SK-N-SH (cell line): Measurements from ENCODE around the gene GALNT5. TPM values are rescaled to one million over a fixed set of nuclear protein-coding genes. Genes with fewer than 3 reads are reported as not detected.

Experiments used
- CTCF ChIA-PET: fragments of 300-600, 350-600 bp; formaldehyde crosslinking; extraction: SDS; loops from one replicate; lab custom pipeline; 2021; lab: Yijun Ruan, JAX
- POLR2A ChIA-PET: fragments of 350-600 bp; sonication (Branson Sonifier 250); formaldehyde crosslinking; extraction: SDS; loops from one replicate; lab custom pipeline; 2020; ENCODE audit warnings: antibody characterized with exemption, inconsistent platforms; lab: Yijun Ruan, JAX
- DNase-seq: peaks from one replicate; pipeline ENCODE4 v3.0.0; 2012
- H2AFZ ChIP-seq: fragments of 200-600 bp; sonication (generic); 2 replicates; pipeline ENCODE4 v1.8.1; 2016; ENCODE audit warnings: antibody characterized with exemption, mild to moderate bottlenecking, low read depth
- H3F3A ChIP-seq: fragments of 200-600 bp; sonication (generic); replicated peaks from 2 replicates; pipeline ENCODE3; 2016; ENCODE audit warnings: antibody characterized with exemption, mild to moderate bottlenecking; ENCODE audit not compliant: insufficient read depth
- H3K27ac ChIP-seq, 2 experiments: fragments of 200-500 bp in 1 of 2; fragments of 200-600 bp in 1 of 2; sonication (Bioruptor generic) in 1 of 2; sonication (generic), shearing (Covaris generic) in 1 of 2; 2 replicates each; pipeline versions ENCODE4 v1.5.1 to v1.6.1; 2014 to 2016; ENCODE audit warnings: low read depth in 2 of 2, inconsistent platforms in 1 of 2, low read length in 1 of 2, mild to moderate bottlenecking in 1 of 2, mixed read lengths in 1 of 2
- H3K27me3 ChIP-seq: fragments of 200-600 bp; sonication (generic), shearing (Covaris generic); 2 replicates; pipeline ENCODE4 v1.6.1; 2016; ENCODE audit warnings: mixed run types; ENCODE audit not compliant: insufficient read depth
- H3K36me3 ChIP-seq, 2 experiments: fragments of 200-500 bp in 1 of 2; fragments of 200-600 bp in 1 of 2; sonication (Bioruptor generic) in 1 of 2; sonication (generic) in 1 of 2; replicated peaks in 1 of 2; 2 replicates each; pipeline versions ENCODE3 to v1.5.1; 2014 to 2016; ENCODE audit warnings: low read length in 1 of 2, mild to moderate bottlenecking in 1 of 2; ENCODE audit not compliant: insufficient read depth in 2 of 2, control insufficient read depth in 1 of 2
- H3K4me1 ChIP-seq, 2 experiments: fragments of 200-500 bp in 1 of 2; fragments of 200-600 bp in 1 of 2; sonication (Bioruptor generic) in 1 of 2; sonication (generic), shearing (Covaris generic) in 1 of 2; 2 replicates each; pipeline versions ENCODE4 v1.5.1 to v1.6.1; 2014 to 2016; ENCODE audit warnings: low read depth in 1 of 2, low read length in 1 of 2, mixed run types in 1 of 2; ENCODE audit not compliant: insufficient read depth in 2 of 2, control insufficient read depth in 1 of 2
- H3K4me2 ChIP-seq: fragments of 200-600 bp; sonication (generic), shearing (Covaris generic); 2 replicates; pipeline ENCODE4 v1.6.1; 2017; ENCODE audit warnings: mixed run types
- H3K4me3 ChIP-seq, 2 experiments: fragments of 200-500 bp in 1 of 2; fragments of 200-600 bp in 1 of 2; sonication (Bioruptor generic) in 1 of 2; sonication (generic), shearing (Covaris generic) in 1 of 2; 2 replicates each; pipeline versions ENCODE4 v1.5.1 to v1.8.1; 2014 to 2016; ENCODE audit warnings: low read depth in 2 of 2, inconsistent platforms in 1 of 2, low read length in 1 of 2, mild to moderate bottlenecking in 1 of 2, mixed read lengths in 1 of 2, moderate library complexity in 1 of 2
- H3K79me2 ChIP-seq: fragments of 200-600 bp; sonication (generic); 2 replicates; pipeline ENCODE4 v1.8.1; 2017; ENCODE audit warnings: mild to moderate bottlenecking; ENCODE audit not compliant: insufficient read depth
- H3K9ac ChIP-seq: fragments of 200-600 bp; sonication (generic); 2 replicates; pipeline ENCODE4 v1.6.1; 2017; ENCODE audit warnings: mixed run types
- H3K9me2 ChIP-seq: fragments of 200-600 bp; sonication (generic); 2 replicates; pipeline ENCODE4 v1.6.1; 2017; ENCODE audit warnings: mixed run types
- H3K9me3 ChIP-seq: fragments of 200-600 bp; sonication (generic); 2 replicates; pipeline ENCODE4 v1.6.1; 2017; ENCODE audit warnings: mixed run types, mild to moderate bottlenecking, moderate library complexity
- H4K20me1 ChIP-seq: fragments of 200-600 bp; sonication (generic); 2 replicates; pipeline ENCODE4 v1.6.1; 2017; ENCODE audit warnings: mild to moderate bottlenecking, mixed run types; ENCODE audit not compliant: insufficient read depth
- CHD2 ChIP-seq: fragments of 150-350 bp; IDR thresholded peaks from 2 replicates; pipeline ENCODE4 v1.6.1; 2018; ENCODE audit warnings: low read length; ENCODE audit not compliant: partially characterized antibody
- ELF1 ChIP-seq: IDR thresholded peaks from 2 replicates; pipeline ENCODE4 v1.4.0; 2012
- EP300 ChIP-seq, 2 experiments: IDR thresholded peaks; 2 replicates each; pipeline versions ENCODE4 v1.4.0 to v1.6.1; 2012; ENCODE audit warnings: borderline replicate concordance in 1 of 2, low read depth in 1 of 2, low read length in 1 of 2
- FOSL2 ChIP-seq: IDR thresholded peaks from 2 replicates; pipeline ENCODE4 v1.4.0; 2012; ENCODE audit warnings: low read depth, mild to moderate bottlenecking, moderate library complexity, borderline replicate concordance
- FOXM1 ChIP-seq: IDR thresholded peaks from 2 replicates; pipeline ENCODE4 v1.4.0; 2012; ENCODE audit warnings: low read depth, mild to moderate bottlenecking
- GATA2 ChIP-seq: sonication (generic); formaldehyde crosslinking; IDR thresholded peaks from 2 replicates; pipeline ENCODE4 v1.5.0; 2020; ENCODE audit warnings: mild to moderate bottlenecking, missing genetic modification reagents
- JUND ChIP-seq: IDR thresholded peaks from 2 replicates; pipeline ENCODE4 v1.4.0; 2012
- MEF2A ChIP-seq: IDR thresholded peaks from 2 replicates; pipeline ENCODE4 v1.4.0; 2012; ENCODE audit warnings: low read depth, borderline replicate concordance
- MXI1 ChIP-seq: IDR thresholded peaks from 2 replicates; pipeline ENCODE4 v1.6.1; 2012; ENCODE audit warnings: mild to moderate bottlenecking, low read depth, low read length, improper control_type of control experiment
- NFIC ChIP-seq: IDR thresholded peaks from 2 replicates; pipeline ENCODE4 v1.4.0; 2012; ENCODE audit warnings: borderline replicate concordance
- RFX5 ChIP-seq: IDR thresholded peaks from 2 replicates; pipeline ENCODE4 v1.6.1; 2012; ENCODE audit warnings: mild to moderate bottlenecking, improper control_type of control experiment, low read length
- RXRA ChIP-seq: IDR thresholded peaks from 2 replicates; pipeline ENCODE4 v1.4.0; 2012; ENCODE audit warnings: low read depth, mild to moderate bottlenecking, borderline replicate concordance
- TAF1 ChIP-seq: IDR thresholded peaks from 2 replicates; pipeline ENCODE4 v1.6.1; 2012; ENCODE audit warnings: low read depth, mild to moderate bottlenecking, low read length, moderate library complexity, borderline replicate concordance
- TCF12 ChIP-seq: IDR thresholded peaks from 2 replicates; pipeline ENCODE4 v1.4.0; 2012
- WGBS: methylation state at CpG from one replicate; pipeline ENCODE4 v1.1.6; 2017; ENCODE audit warnings: low lambda C conversion rate; 5-methylcytosine and 5-hydroxymethylcytosine counted together
- polyA plus RNA-seq, 3 experiments: library from polyadenylated mRNA; depleted of rRNA; stranded (reverse); fragments of >200 nt; gene quantifications; 2 replicates each; pipeline ENCODE4 v1.2.3, GENCODE V29; 2012
- TF ChIP-seq, protein P1 (sequence below): IDR thresholded peaks from 2 replicates; pipeline ENCODE4 v1.4.0; 2012; ENCODE audit warnings: low read depth, borderline replicate concordance
- TF ChIP-seq, protein P2 (sequence below): IDR thresholded peaks from 2 replicates; pipeline ENCODE4 v1.4.0; 2012; ENCODE audit warnings: low read depth, borderline replicate concordance
- TF ChIP-seq, protein P3 (sequence below): fragments of 150-350 bp; IDR thresholded peaks from 2 replicates; pipeline ENCODE4 v1.6.1; 2016; ENCODE audit warnings: mild to moderate bottlenecking, low read depth, low read length
- TF ChIP-seq, protein P4 (sequence below): IDR thresholded peaks from 2 replicates; pipeline ENCODE4; 2012
- TF ChIP-seq, protein P5 (sequence below): IDR thresholded peaks from 2 replicates; pipeline ENCODE4 v1.4.0; 2012; ENCODE audit warnings: low read depth

GALNT5 gene
- polyA plus RNA-seq, 1 of the 3 experiments (the other 2 are of a cell fraction) = 10.4 TPM

DNA sequence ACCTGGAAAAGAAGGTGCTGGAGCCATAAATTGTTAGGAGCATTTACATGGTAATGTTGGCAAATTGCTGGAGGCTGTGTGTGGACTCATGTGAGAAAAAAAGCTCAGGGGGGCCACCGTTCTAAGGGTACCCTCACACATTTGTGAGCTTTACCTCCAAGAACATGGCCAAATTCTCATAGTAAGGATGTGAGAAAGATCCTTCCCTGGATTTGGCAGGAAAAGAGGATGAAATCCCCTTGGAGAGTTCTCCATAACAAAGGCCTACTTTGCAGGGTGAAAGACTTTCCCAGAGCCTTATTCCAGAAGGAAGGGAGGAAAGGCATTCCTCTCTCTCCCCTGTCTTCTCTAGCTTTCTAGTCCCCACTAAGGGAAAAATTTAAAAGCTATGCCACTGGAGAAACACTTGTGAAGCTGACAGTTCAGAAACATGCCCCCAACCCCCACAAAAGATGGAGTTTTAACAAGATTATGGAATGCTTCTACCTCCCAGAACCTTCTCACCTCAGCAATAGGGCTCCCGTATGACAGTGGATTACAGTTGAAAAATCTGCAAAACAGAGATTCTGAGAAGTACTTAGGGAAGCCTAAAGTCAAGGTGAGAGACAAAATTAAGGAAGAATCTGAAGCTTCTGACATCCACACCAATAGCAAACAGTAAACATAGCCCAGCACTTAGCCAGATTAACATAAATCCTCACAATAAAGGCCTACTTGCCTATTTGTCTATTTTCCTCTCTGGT is 88.3 kb downstream of the GALNT5 start:
- H4K20me1 ChIP-seq = no peaks in the 10 kb centered on the region
- H3K9me2 ChIP-seq = no peaks in the 10 kb centered on the region
- TF ChIP-seq CHD2 = no peak
- TF ChIP-seq, protein P1, sequence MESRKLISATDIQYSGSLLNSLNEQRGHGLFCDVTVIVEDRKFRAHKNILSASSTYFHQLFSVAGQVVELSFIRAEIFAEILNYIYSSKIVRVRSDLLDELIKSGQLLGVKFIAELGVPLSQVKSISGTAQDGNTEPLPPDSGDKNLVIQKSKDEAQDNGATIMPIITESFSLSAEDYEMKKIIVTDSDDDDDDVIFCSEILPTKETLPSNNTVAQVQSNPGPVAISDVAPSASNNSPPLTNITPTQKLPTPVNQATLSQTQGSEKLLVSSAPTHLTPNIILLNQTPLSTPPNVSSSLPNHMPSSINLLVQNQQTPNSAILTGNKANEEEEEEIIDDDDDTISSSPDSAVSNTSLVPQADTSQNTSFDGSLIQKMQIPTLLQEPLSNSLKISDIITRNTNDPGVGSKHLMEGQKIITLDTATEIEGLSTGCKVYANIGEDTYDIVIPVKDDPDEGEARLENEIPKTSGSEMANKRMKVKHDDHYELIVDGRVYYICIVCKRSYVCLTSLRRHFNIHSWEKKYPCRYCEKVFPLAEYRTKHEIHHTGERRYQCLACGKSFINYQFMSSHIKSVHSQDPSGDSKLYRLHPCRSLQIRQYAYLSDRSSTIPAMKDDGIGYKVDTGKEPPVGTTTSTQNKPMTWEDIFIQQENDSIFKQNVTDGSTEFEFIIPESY = no peak
- no peak for TF ChIP-seq RFX5
- TF ChIP-seq, protein P2, sequence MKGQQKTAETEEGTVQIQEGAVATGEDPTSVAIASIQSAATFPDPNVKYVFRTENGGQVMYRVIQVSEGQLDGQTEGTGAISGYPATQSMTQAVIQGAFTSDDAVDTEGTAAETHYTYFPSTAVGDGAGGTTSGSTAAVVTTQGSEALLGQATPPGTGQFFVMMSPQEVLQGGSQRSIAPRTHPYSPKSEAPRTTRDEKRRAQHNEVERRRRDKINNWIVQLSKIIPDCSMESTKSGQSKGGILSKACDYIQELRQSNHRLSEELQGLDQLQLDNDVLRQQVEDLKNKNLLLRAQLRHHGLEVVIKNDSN = no peak
- TF ChIP-seq FOSL2 = no peak
- TF ChIP-seq TAF1 = no peak
- no peak overlapping the region for H3K9ac ChIP-seq
- no peak overlapping the region for H3K4me2 ChIP-seq
- peaks cover 6% of the 10 kb centered on the region for H3F3A ChIP-seq
- H3K27ac ChIP-seq = no peak overlapping the region
- H3K4me1 ChIP-seq = no peaks in the 10 kb centered on the region
- H3K79me2 ChIP-seq = no peaks in the 10 kb centered on the region
- no peaks in the 10 kb centered on the region for H3K36me3 ChIP-seq
- ChIA-PET POLR2A (no interaction called here), CTCF (interaction anchor here (0.6 to 4.7 kb wide), 4 partner anchors 10 to 45 kb away, joined by 3 to 33 read pairs (median 6); no protein-coding TSS in a partner anchor)
- 4% methylated on average over 2 of the region's 2 CpGs for WGBS
- H3K27me3 ChIP-seq = no peaks in the 10 kb centered on the region
- H3K9me3 ChIP-seq = no peaks in the 10 kb centered on the region
- no peak overlapping the region for H2AFZ ChIP-seq
- DNase-seq = no peak
- H3K4me3 ChIP-seq = no peak overlapping the region

DNA sequence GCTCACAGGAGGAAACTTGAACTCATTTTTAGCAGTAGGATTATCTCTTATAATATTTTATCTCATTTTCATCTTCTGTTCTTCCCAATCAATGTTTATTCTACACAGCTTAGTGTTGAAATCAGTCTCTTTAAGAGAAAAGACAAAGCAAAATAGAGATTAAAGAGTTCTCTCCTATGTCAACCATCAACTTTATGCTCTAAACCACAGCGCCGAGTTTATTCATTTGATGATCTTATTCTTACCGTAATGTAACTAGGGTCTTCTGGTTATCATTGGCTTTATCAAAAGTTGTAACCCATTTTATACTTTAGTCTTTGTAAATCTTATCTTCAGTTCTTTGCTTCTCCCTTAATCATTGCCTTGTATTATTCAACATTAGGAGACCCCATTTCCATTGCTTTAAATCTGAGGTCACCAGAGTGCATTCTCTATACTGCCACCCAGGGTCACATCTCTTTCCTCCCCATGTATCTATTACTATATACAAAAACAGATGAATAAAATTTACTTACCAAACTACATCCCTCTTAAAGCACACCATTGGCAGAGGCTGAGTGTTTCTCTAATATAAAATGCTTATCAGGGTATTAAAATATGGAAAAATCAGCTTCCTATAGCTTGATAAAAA is 90.9 kb downstream of the GALNT5 start:
- Histone ChIP-seq H3K27me3 (no peaks in the 10 kb centered on the region; the same call in 1 of the 2 replicates), H3K27ac (no peak overlapping the region), H3K36me3 (no peaks in the 10 kb centered on the region), H3K4me1 (no peaks in the 10 kb centered on the region), H3K79me2 (no peaks in the 10 kb centered on the region), H3F3A (peaks cover 6% of the 10 kb centered on the region), H3K9me3 (no peaks in the 10 kb centered on the region), H2AFZ (0 out of 2 replicates have a peak overlapping the region, but pooled peaks have one; percentile 43), H3K4me3 (no peak overlapping the region), H3K9me2 (no peaks in the 10 kb centered on the region), H4K20me1 (no peaks in the 10 kb centered on the region), H3K9ac (no peak overlapping the region), H3K4me2 (no peak overlapping the region)
- 4% methylated on average over 3 of the region's 3 CpGs for WGBS
- POLR2A ChIA-PET = no interaction called here
- CTCF ChIA-PET = interaction anchor here (4.7 kb wide), 1 partner anchor 13 kb away, joined by 33 read pairs; no protein-coding TSS in a partner anchor
- no peak for DNase-seq
- TF ChIP-seq CHD2 (no peak), MEF2A (no peak), JUND (no peak), FOXM1 (no peak), EP300 (IDR thresholded peaks at IDR 0.05; ENCODE audit: borderline replicate concordance in 1 of 2, low read depth in 1 of 2, low read length in 1 of 2) (no peak), RFX5 (no peak), TAF1 (no peak), MXI1 (no peak), NFIC (no peak), GATA2 (CRISPR knock-in tag) (no peak), ELF1 (no peak), TCF12 (no peak), RXRA (no peak)
- TF ChIP-seq, protein P3, sequence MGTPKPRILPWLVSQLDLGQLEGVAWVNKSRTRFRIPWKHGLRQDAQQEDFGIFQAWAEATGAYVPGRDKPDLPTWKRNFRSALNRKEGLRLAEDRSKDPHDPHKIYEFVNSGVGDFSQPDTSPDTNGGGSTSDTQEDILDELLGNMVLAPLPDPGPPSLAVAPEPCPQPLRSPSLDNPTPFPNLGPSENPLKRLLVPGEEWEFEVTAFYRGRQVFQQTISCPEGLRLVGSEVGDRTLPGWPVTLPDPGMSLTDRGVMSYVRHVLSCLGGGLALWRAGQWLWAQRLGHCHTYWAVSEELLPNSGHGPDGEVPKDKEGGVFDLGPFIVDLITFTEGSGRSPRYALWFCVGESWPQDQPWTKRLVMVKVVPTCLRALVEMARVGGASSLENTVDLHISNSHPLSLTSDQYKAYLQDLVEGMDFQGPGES = no peak
- TF ChIP-seq, protein P4, sequence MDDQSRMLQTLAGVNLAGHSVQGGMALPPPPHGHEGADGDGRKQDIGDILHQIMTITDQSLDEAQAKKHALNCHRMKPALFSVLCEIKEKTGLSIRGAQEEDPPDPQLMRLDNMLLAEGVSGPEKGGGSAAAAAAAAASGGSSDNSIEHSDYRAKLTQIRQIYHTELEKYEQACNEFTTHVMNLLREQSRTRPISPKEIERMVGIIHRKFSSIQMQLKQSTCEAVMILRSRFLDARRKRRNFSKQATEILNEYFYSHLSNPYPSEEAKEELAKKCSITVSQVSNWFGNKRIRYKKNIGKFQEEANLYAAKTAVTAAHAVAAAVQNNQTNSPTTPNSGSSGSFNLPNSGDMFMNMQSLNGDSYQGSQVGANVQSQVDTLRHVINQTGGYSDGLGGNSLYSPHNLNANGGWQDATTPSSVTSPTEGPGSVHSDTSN = no peak
- TF ChIP-seq, protein P5, sequence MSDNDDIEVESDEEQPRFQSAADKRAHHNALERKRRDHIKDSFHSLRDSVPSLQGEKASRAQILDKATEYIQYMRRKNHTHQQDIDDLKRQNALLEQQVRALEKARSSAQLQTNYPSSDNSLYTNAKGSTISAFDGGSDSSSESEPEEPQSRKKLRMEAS = no peak
